ENCODE measurements around the gene ALS2CL.

- TF ChIP-seq, protein P1, sequence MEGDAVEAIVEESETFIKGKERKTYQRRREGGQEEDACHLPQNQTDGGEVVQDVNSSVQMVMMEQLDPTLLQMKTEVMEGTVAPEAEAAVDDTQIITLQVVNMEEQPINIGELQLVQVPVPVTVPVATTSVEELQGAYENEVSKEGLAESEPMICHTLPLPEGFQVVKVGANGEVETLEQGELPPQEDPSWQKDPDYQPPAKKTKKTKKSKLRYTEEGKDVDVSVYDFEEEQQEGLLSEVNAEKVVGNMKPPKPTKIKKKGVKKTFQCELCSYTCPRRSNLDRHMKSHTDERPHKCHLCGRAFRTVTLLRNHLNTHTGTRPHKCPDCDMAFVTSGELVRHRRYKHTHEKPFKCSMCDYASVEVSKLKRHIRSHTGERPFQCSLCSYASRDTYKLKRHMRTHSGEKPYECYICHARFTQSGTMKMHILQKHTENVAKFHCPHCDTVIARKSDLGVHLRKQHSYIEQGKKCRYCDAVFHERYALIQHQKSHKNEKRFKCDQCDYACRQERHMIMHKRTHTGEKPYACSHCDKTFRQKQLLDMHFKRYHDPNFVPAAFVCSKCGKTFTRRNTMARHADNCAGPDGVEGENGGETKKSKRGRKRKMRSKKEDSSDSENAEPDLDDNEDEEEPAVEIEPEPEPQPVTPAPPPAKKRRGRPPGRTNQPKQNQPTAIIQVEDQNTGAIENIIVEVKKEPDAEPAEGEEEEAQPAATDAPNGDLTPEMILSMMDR (IDR thresholded peaks at IDR 0.05; ENCODE audit: extremely low read depth in 1 of 2, insufficient read depth in 1 of 2, low read depth in 1 of 2, low read length in 2 of 2) = no peak
- TF ChIP-seq EZH2 (IDR thresholded peaks at IDR 0.05; ENCODE audit: borderline replicate concordance, low read depth, low read length, severe bottlenecking) (no peak), MYC (IDR thresholded peaks at IDR 0.05; ENCODE audit: low read depth, low read length) (no peak), JUN (IDR thresholded peaks at IDR 0.05; ENCODE audit: borderline replicate concordance, insufficient read depth, insufficient read length, low read depth) (no peak), POLR2A (IDR thresholded peaks at IDR 0.05; ENCODE audit: low read depth, low read length) (no peak), FOS (IDR thresholded peaks at IDR 0.05; ENCODE audit: borderline replicate concordance, insufficient read depth, low read length) (no peak)
Measured at GRCh38 chr3:46703013-46703520, 9.6 kb upstream of the ALS2CL start.

Data from endothelial cell of umbilical vein (primary cell).